BLaER1 (cell line): Measurements from ENCODE around the gene TMEM151B.

Experiments used
- H3K27ac ChIP-seq: shearing (Covaris generic); formaldehyde crosslinking; 2 replicates; pipeline ENCODE4 v1.8.1; 2022
- H3K27me3 ChIP-seq: shearing (Covaris generic); formaldehyde crosslinking; 2 replicates; pipeline ENCODE4 v1.8.1; 2022
- H3K36me3 ChIP-seq: shearing (Covaris generic); formaldehyde crosslinking; 2 replicates; pipeline ENCODE4 v1.8.1; 2022
- H3K4me1 ChIP-seq: shearing (Covaris generic); formaldehyde crosslinking; 2 replicates; pipeline ENCODE4 v1.8.1; 2022
- H3K4me2 ChIP-seq: shearing (Covaris generic); formaldehyde crosslinking; 2 replicates; pipeline ENCODE4 v1.8.1; 2022
- H3K4me3 ChIP-seq: shearing (Covaris generic); formaldehyde crosslinking; 2 replicates; pipeline ENCODE4 v1.8.1; 2022
- H3K9ac ChIP-seq: shearing (Covaris generic); formaldehyde crosslinking; 2 replicates; pipeline ENCODE4 v1.8.1; 2022
- H3K9me3 ChIP-seq: shearing (Covaris generic); formaldehyde crosslinking; 2 replicates; pipeline ENCODE4 v1.8.1; 2022
- H4K20me1 ChIP-seq: shearing (Covaris generic); formaldehyde crosslinking; 2 replicates; pipeline ENCODE4 v1.8.1; 2022
- Cebpa-rat ChIP-seq: shearing (Covaris generic); IDR thresholded peaks from 2 replicates; pipeline ENCODE4 v1.8.1; 2022

The TMEM151B gene

DNA sequence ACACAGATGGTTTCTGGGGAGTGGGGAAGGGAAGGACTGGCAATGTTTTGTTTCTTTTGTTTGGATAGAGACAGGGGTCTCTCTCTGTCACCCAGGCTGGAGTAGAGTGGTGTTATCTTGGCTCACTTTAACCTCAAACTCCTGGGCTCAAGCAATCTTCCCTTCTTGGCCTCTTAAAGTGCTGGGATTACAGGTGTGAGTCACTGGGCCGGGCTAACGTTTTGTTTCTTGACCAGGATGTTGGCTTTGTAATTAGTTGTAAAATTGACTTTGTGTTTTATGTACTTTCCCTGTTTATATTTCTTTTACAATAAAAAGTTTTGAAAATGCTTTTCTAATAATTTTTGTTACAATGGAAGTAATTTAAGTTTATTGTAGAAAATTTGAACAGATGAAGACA is 83.1 kb downstream of the TMEM151B start:
- no peaks in the 10 kb centered on the region for H4K20me1 ChIP-seq
- H3K4me3 ChIP-seq: no peak overlapping the region
- no peaks in the 10 kb centered on the region for H3K4me1 ChIP-seq
- no peaks in the 10 kb centered on the region for H3K36me3 ChIP-seq
- no peaks in the 10 kb centered on the region for H3K9me3 ChIP-seq
- H3K9ac ChIP-seq: no peak overlapping the region
- no peaks in the 10 kb centered on the region for H3K27me3 ChIP-seq
- H3K4me2 ChIP-seq: no peak overlapping the region
- H3K27ac ChIP-seq: no peak overlapping the region
- TF ChIP-seq Cebpa-rat: no peak

DNA sequence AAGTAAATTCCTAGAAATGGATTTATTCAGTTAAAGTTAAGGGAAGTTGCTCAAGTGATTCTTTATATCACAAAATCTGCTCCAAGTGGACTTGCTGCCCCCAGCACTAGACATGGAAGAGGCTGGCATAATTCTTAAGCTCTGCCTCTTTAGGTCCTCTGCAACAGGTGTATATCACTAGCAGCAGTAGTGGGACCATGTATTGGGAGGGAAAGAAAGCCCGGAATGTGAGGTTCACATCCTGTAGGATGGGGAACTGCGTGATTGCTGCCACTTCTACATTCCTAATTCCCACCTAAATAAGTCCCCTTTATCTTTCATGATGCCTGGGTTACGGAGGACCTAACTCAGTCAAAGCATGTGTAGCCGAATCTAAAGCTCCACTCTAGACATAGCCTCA is 85.4 kb downstream of the TMEM151B start:
- Histone ChIP-seq H3K36me3 (no peaks in the 10 kb centered on the region), H3K4me2 (no peak overlapping the region), H4K20me1 (no peaks in the 10 kb centered on the region), H3K27me3 (no peaks in the 10 kb centered on the region), H3K9ac (no peak overlapping the region), H3K9me3 (no peaks in the 10 kb centered on the region), H3K27ac (no peak overlapping the region), H3K4me3 (no peak overlapping the region), H3K4me1 (no peaks in the 10 kb centered on the region)
- no peak for TF ChIP-seq Cebpa-rat

DNA sequence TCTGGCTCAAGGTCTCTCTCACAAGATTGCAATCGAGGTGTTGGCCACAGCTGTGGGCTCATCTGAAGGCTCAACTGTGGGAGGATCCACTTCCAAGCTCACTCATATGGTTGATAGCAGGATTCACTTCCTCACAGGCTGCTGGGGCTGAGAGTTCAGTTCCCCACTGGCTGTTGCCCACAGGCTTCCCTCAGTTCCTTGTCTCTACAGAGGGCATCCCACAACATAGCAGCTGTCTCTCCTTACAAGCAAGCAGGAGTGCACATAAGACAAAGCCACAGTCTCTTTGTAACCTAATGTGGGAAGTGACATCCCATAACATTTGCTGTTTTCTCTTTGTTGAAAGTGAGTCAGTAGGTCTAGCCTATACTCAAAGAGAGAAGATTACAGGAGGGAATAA is 86.2 kb downstream of the TMEM151B start:
- TF ChIP-seq Cebpa-rat: no peak
- Histone ChIP-seq H3K4me2 (no peak overlapping the region), H3K27ac (no peak overlapping the region), H3K9ac (no peak overlapping the region), H3K4me1 (no peaks in the 10 kb centered on the region), H4K20me1 (no peaks in the 10 kb centered on the region), H3K27me3 (no peaks in the 10 kb centered on the region), H3K9me3 (no peaks in the 10 kb centered on the region), H3K36me3 (no peaks in the 10 kb centered on the region), H3K4me3 (no peak overlapping the region)
